ENCODE measurements around the gene RNPEPL1. TPM values are rescaled to one million over a fixed set of nuclear protein-coding genes. Genes with fewer than 3 reads are reported as not detected.

The RNPEPL1 gene
- polyA plus RNA-seq, 2 of the 4 experiments (the other 2 are of a cell fraction), result 9.2 to 26.3 TPM

- ATAC-seq (no peak), DNase-seq (ENCODE audit: low read depth in 1 of 2, low spot score in 1 of 2) (no peak), FAIRE-seq (no peak)
- Histone ChIP-seq H3K9me3 (no peaks in the 10 kb centered on the region), H3K4me2 (no peak overlapping the region), H3K4me1 (peaks cover 12% of the 10 kb centered on the region), H3K4me3 (no peak overlapping the region), H3K27ac (no peak overlapping the region)
- TF ChIP-seq KDM5A (IDR thresholded peaks at IDR 0.05), result no peak
- TF ChIP-seq EHF (CRISPR knock-in tag; IDR thresholded peaks at IDR 0.05), result no peak
- TF ChIP-seq POLR2AphosphoS2 (conservative IDR thresholded peaks at IDR 0.05; ENCODE audit: low read length), result no peak
- TF ChIP-seq NFE2L2 (conservative IDR thresholded peaks at IDR 0.05; ENCODE audit: low read length), result no peak
- no peak for TF ChIP-seq MAX (IDR thresholded peaks at IDR 0.05)
- TF ChIP-seq ELK1 (IDR thresholded peaks at IDR 0.05; ENCODE audit: low read depth, low read length), result no peak
- no peak for TF ChIP-seq E2F6 (IDR thresholded peaks at IDR 0.05; ENCODE audit: borderline replicate concordance, low read depth)
- TF ChIP-seq ATOH8 (CRISPR knock-in tag; IDR thresholded peaks at IDR 0.05; ENCODE audit: low read depth), result no peak
- TF ChIP-seq ZC3H11A (IDR thresholded peaks at IDR 0.05), result no peak
- TF ChIP-seq CEBPB (IDR thresholded peaks at IDR 0.05), result no peak
- TF ChIP-seq JUN (IDR thresholded peaks at IDR 0.05), result no peak
- no peak for TF ChIP-seq KDM1A (IDR thresholded peaks at IDR 0.05; ENCODE audit: low read depth)
- TF ChIP-seq FOXS1 (CRISPR knock-in tag; IDR thresholded peaks at IDR 0.05), result no peak
- TF ChIP-seq RARB (CRISPR knock-in tag; IDR thresholded peaks at IDR 0.05), result no peak
- no peak for TF ChIP-seq JUNB (IDR thresholded peaks at IDR 0.05)
- TF ChIP-seq ZSCAN20 (CRISPR knock-in tag; IDR thresholded peaks at IDR 0.05), result no peak
- no peak for TF ChIP-seq PBX3 (IDR thresholded peaks at IDR 0.05)
- no peak for TF ChIP-seq RCOR1 (IDR thresholded peaks at IDR 0.05; ENCODE audit: low read depth, low read length)
- TF ChIP-seq EP300 (IDR thresholded peaks at IDR 0.05), result no peak
- CTCF ChIA-PET, result interaction anchor here (1.0 to 2.0 kb wide), 2 partner anchors 12 to 25 kb away, joined by 4 to 5 read pairs; no protein-coding TSS in a partner anchor
- POLR2A ChIA-PET, result no interaction called here
- 92% methylated on average over 13 of the region's 13 CpGs for WGBS (ENCODE audit: missing lambda C conversion rate)
Measured at GRCh38 chr2:240591784-240592183, 23.5 kb downstream of the RNPEPL1 start.

GRCh38 chr2:240593026-240593702, 24.9 kb downstream of the RNPEPL1 start:
- ATAC-seq, result no peak
- Histone ChIP-seq H3K4me1 (peaks cover 4% of the 10 kb centered on the region; the same call in 2 of the 3 replicates), H3K9me3 (no peaks in the 10 kb centered on the region), H3K4me2 (no peak overlapping the region), H3K4me3 (no peak overlapping the region), H3K27ac (no peak overlapping the region)
- no peak for DNase-seq (ENCODE audit: low read depth in 1 of 2, low spot score in 1 of 2)
- CTCF ChIA-PET, result interaction anchor here (1.0 to 2.0 kb wide), 3 partner anchors 11 to 247 kb away, joined by 3 to 5 read pairs (median 4); no protein-coding TSS in a partner anchor
- 87% methylated on average over 19 of the region's 20 CpGs for WGBS (ENCODE audit: missing lambda C conversion rate)
- no peak for FAIRE-seq
- no peak for TF ChIP-seq PHF8 (IDR thresholded peaks at IDR 0.05; ENCODE audit: borderline replicate concordance, low read depth)
- TF ChIP-seq ZNF302 (CRISPR knock-in tag; IDR thresholded peaks at IDR 0.05), result no peak
- TF ChIP-seq FOSB (CRISPR knock-in tag; IDR thresholded peaks at IDR 0.05), result no peak
- TF ChIP-seq EHMT2 (IDR thresholded peaks at IDR 0.05; ENCODE audit: low read depth), result no peak
- POLR2A ChIA-PET, result no interaction called here

All from A549 (cell line).